ENCODE data around the gene KIAA1671. TPM values are rescaled to one million over a fixed set of nuclear protein-coding genes. Genes with fewer than 3 reads are reported as not detected.

Gene KIAA1671
- total RNA-seq, 4 donors from 2014 or later: 20.9 to 41.8 (median 28.4) TPM

GRCh38 chr22:25162561-25162960, 210.0 kb downstream of the KIAA1671 start:
- WGBS, 2 donors (ENCODE audit: low coverage in 1 of 2): 17 to 77% methylated on average over 1 of the region's 1 CpG
- no peaks in the 10 kb centered on the region for H3K27me3 ChIP-seq
- no peaks in the 10 kb centered on the region for H3K9me3 ChIP-seq

DNA sequence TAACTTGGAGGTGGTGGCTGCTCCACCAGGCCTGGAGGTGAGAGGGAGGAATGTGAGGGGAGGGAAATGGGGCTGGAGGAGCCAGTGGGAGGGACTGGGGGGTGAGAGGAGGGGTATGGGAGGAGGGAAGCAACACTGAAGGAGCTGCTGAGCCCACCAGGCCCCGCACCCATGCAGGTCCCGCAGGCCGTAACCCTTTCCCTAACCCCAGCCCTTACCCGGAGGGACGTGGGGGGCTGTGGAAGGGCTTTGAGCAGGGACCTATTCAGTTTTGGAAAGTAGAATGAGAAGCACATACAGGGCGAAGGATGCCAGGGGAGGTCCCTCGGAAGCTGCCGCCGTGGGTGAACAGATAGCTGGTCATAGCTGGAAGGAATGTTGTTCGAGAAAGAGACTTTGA, 213.3 kb downstream of the KIAA1671 start:
- WGBS, 2 donors (ENCODE audit: low coverage in 1 of 2): 86 to 100% methylated on average over 1 to 10 of the region's 10 CpGs
- peak overlapping the region in 3 of 4 donors; percentile 56 to 72 (median 70) for H3K27ac ChIP-seq
- no peaks in the 10 kb centered on the region for H3K27me3 ChIP-seq

More at GRCh38 chr22:25162561-25162960, 210.0 kb downstream of the KIAA1671 start:
- peaks cover 0 to 65% (median 23%) of the 10 kb centered on the region in 3 donors for H3K4me1 ChIP-seq
- no peaks in the 10 kb centered on the region for H3K36me3 ChIP-seq
- H3K27ac ChIP-seq: peak overlapping the region in 1 of 4 donors; percentile 29
- no peak for ATAC-seq
- TF ChIP-seq CTCF (IDR thresholded peaks at IDR 0.05) (no peak), POLR2A (IDR thresholded peaks at IDR 0.05) (no peak), POLR2AphosphoS5 (IDR thresholded peaks at IDR 0.05) (no peak), EP300 (IDR thresholded peaks at IDR 0.05) (no peak)
- H3K4me3 ChIP-seq: no peak overlapping the region

DNA sequence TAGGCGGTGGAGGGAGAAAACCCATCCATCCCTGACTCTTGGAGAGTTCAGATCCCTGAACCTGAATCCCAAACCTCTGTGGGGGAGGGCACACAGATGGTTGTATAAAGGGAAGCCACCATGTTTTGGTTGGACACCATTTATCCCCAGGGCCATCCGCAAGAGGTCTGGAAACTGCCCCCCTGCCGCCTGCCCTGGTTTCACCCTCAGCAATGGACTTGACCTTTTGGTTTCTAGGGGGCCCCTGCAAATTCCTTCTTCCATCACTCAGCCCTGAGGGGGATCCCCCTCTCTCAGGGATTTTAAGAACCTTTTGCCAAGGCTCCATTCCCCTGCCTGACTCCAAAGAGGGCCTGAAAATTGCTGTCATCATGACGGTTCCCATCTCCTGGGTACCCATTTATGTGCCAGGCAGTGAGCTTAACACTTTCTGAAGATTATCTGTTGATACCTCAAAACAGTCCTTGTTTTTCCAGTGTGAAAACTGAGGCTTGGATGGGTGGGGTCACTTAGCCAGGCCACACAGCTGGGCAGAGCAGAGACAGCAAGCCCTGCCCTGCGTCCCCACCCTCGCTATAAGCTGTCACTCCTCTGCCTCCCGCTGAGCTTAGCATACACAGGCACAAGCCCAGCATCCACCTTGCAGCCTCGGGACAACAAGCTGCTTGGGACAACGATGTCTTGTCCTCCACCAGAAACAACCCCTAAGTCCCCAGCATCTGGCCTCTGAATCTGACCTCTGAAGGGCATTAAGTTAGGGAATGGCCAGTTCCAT, 213.9 kb downstream of the KIAA1671 start:
- 60 to 90% methylated on average over 2 to 4 of the region's 9 CpGs for WGBS, 2 donors (ENCODE audit: low coverage in 1 of 2)
- no peaks in the 10 kb centered on the region for H3K27me3 ChIP-seq
- H3K4me1 ChIP-seq: peaks cover 0 to 33% (median 7%) of the 10 kb centered on the region in 3 donors
- no peaks in the 10 kb centered on the region for H3K9me3 ChIP-seq
- no peak overlapping the region for H3K4me3 ChIP-seq
- H3K27ac ChIP-seq: peak overlapping the region in 2 of 4 donors; percentile 56 to 72
- H3K36me3 ChIP-seq: peaks cover 0 to 10% of the 10 kb centered on the region in 2 donors
- ATAC-seq: no peak
- TF ChIP-seq CTCF (IDR thresholded peaks at IDR 0.05): no peak
- no peak for TF ChIP-seq EP300 (IDR thresholded peaks at IDR 0.05)
- no peak for TF ChIP-seq POLR2AphosphoS5 (IDR thresholded peaks at IDR 0.05)
- TF ChIP-seq POLR2A (IDR thresholded peaks at IDR 0.05): no peak

More for the DNA sequence above, 213.3 kb downstream of the KIAA1671 start:
- no peak overlapping the region for H3K4me3 ChIP-seq
- peaks cover 0 to 33% (median 7%) of the 10 kb centered on the region in 3 donors for H3K4me1 ChIP-seq
- TF ChIP-seq CTCF (IDR thresholded peaks at IDR 0.05) (no peak), POLR2AphosphoS5 (IDR thresholded peaks at IDR 0.05) (no peak), EP300 (IDR thresholded peaks at IDR 0.05) (no peak), POLR2A (IDR thresholded peaks at IDR 0.05) (no peak)
- ATAC-seq: no peak
- H3K36me3 ChIP-seq: peaks cover 0 to 3% of the 10 kb centered on the region in 2 donors
- H3K9me3 ChIP-seq: no peaks in the 10 kb centered on the region

- no peak for ATAC-seq
- TF ChIP-seq POLR2AphosphoS5 (IDR thresholded peaks at IDR 0.05) (no peak), CTCF (IDR thresholded peaks at IDR 0.05) (no peak), POLR2A (IDR thresholded peaks at IDR 0.05) (no peak), EP300 (IDR thresholded peaks at IDR 0.05) (no peak)
- no peaks in the 10 kb centered on the region for H3K27me3 ChIP-seq
- no peak overlapping the region for H3K27ac ChIP-seq
- no peak overlapping the region for H3K4me3 ChIP-seq
- H3K36me3 ChIP-seq: peaks cover 0 to 16% of the 10 kb centered on the region in 2 donors
- peaks cover 0 to 33% (median 7%) of the 10 kb centered on the region in 3 donors for H3K4me1 ChIP-seq
- WGBS, 2 donors (ENCODE audit: low coverage in 1 of 2): 81 to 94% methylated on average over 2 to 4 of the region's 7 CpGs
- no peaks in the 10 kb centered on the region for H3K9me3 ChIP-seq
Measured at GRCh38 chr22:25167082-25167481, 214.6 kb downstream of the KIAA1671 start.

Measured in gastroesophageal sphincter (tissue), 4 donors.